Measurements from ENCODE around the gene CAMKV.
"Not testable (repeated sequence)": the region's sequence is repeated elsewhere in the genome, so short reads cannot be mapped to it uniquely, and the experiment has no call there.

The CAMKV gene

DNA sequence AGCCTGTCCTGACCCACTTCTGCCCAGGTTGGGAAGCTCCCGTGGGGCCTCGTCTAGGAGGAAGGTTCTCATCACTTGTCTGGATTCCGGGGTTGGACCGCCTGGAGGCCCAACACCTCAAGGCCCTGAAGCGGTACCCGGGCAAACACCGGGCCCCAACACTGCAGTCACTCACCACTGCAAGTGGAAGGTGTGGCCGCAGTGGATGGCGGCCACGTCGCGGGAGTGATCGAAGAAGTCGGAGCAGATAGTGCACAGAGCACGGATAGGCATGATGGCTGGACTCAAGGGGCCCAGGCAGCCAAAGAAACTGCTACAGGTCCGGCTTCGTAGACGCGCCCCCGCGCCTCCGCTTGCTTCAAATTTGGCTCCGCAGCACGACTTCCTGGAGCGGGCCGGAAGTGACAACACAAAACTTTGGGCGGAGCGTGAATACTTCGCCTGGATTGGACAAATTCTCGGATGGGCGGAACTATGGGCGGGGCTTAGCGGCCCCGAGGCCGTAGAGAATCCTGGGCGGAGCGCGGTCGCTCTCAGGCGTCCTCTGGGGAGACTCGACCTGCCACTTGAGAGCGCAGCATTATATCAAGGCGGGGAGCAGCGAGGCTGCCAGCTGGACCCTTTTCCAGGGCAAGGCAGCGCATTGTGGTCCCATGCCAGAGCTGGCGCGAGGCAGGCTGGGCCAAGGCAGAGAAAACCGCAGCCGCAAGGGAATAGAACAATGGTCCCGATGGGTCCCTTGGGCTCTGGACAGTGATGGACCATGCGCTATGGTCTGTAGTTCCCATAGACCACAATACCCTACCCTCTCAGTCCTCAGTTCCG lies 13.3 kb downstream of the CAMKV start, which contains the start of gene TRAIP:
TSS of gene TRAIP (minus strand) at position 384 of the 825 bp plus-strand sequence. CDS start at position 273, 111 bp downstream.
- in situ Hi-C loops (cut with MboI; ENCODE audit: low sequenced_read_pairs): no loop called here

DNA sequence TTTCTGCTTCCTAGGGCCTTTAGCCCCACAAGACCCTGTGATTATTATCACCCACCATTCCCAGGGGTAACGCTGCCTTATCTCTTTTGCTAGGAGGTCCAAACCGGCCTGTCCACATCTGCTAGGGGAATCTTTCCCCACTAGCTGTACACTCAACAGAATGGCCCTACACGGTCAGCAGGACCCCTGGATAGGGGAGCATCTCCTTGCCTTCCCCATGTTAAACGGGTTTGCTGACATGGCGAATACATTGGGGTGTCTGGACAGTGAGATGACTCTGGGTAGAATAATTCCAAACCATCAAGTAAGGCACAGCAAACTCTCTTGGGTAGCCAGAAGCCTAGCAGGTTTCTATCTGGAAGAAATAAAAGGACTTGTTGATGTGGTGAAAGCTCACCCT lies 14.0 kb downstream of the CAMKV start:
- in situ Hi-C loops (cut with MboI; ENCODE audit: low sequenced_read_pairs): no loop called here

DNA sequence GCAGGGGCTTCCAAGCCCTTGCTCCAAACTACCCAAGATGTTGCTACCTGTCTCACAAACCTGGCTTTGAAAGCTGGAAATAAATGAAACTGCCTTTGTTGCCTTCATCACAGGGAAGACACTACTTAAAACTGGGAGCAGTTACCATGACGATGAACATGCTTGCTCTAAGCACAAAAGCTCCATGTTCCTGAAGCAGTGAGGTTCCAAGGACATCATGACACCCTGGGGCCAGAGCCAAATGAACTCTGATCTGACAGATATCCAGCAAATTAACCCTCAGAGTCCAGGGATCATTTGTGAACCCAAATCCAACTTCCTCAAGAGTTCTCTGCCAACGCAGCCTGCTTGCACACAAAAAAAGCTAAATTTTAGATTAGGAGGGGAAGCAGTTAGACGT lies 24.0 kb downstream of the CAMKV start:
- in situ Hi-C loops (cut with MboI; ENCODE audit: low sequenced_read_pairs): no loop called here

DNA sequence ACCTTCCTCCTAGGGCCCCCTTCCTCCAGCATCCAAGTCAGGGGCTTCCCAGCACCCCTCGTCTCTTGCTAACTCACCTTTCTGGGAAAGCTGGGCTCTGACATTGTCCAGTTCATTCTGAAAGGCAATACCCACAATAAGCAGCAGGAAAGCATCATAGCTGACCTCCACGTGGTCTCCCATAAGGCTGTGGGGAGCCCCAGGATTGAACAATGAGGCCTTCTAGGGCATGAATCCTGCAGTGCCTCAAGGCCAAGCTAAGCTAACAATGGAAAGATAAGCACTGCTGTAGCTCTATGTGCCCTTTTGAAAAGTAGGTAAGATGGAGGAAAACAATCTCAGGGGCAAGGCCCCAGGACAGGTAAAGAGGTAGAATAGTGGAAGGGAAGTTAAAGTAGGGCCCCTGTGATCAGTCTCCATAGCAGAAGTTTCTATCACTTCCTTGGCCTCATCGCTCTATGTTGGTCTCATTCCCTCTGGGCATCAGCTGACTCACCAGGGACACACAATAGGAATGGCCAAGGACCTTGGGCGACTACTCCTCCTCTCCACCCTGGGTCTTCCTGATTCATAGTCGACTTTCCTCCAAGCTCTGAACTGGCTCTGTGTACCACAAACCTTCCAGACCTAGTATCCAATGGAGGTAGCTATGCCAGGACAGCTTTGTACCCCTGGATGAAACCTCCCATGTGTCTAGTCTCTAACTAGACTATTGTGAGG lies 25.1 kb downstream of the CAMKV start:
- in situ Hi-C loops (cut with MboI; ENCODE audit: low sequenced_read_pairs): no loop called here

DNA sequence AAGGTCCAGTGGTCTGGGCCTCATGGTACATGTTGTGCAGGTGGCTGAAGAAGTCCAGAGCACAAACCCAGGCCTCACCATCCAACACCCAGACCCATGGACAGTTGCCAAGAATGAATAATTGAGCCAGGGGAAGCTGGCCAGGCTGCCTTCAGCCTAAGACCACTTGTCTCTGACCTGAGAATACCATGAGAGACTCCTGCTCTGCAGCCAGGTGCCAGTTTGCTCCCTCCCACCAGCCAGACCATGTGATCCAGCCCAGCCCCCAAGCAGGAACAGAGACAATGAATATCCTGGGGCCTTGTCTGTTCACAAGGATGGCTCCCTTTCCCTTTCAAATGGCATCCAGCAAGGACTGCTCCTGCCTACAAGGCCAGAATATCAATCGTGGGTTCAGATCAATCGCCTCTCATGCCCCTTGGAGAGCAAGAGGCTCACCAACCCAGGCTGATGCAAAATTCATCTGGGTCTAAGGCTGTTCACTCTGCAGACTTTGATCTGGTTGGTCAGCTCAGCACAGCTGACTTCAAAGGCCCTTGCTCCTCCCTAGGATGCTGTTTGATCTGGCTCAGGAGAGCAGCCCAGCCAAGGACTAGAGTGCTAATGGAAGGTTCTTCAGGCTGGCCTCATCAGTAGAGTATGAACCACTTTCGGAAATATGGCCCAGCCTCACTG lies 26.7 kb downstream of the CAMKV start:
- in situ Hi-C loops (cut with MboI; ENCODE audit: low sequenced_read_pairs): no loop called here

DNA sequence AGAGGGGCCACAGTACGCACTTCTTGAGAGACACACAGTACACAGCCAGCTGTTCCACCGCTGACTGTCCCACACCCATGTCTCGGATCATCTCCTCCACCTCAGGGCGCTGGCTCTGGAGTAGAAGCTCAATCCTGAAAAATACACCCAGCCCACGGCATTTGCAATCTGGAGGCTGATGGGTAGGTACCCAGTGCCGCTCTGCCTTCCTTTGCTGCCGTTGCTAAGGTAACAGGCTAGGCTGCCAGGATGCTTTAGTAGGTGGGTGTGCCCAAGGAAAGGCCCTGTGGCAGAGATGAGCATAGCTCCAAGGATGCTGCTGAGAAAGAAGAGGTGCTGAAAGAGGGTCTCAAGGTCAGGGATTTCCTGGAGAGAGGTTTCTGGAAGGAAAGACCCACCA lies 27.9 kb downstream of the CAMKV start:
- in situ Hi-C loops (cut with MboI; ENCODE audit: low sequenced_read_pairs): no loop called here

DNA sequence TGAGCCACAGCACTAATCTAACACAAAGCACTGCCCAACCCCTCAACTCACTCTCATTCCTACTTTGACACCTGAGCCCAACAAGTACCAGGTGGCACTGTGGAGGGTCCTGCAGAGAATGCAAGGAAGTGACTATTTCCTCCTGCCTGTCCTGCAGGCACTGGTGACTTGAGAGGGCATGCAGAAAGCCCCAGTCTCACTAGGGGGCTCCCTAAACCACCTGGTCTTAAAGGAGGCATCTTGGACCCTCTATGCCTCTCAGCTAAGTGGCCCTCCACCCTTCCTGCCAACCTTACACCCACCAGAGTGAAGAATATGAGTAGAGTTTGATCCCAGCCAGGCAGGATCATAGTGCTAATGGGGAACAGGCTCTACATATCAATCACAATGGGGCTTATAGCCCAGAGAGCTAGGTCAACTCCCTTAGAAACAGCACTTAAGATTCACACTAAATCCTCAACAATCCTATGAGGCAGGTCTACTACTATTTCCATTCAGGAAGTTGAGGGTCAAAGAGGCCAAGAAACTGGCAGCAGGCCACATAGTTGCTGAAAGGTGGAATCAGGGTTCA lies 28.5 kb downstream of the CAMKV start:
- in situ Hi-C loops (cut with MboI; ENCODE audit: low sequenced_read_pairs): no loop called here

DNA sequence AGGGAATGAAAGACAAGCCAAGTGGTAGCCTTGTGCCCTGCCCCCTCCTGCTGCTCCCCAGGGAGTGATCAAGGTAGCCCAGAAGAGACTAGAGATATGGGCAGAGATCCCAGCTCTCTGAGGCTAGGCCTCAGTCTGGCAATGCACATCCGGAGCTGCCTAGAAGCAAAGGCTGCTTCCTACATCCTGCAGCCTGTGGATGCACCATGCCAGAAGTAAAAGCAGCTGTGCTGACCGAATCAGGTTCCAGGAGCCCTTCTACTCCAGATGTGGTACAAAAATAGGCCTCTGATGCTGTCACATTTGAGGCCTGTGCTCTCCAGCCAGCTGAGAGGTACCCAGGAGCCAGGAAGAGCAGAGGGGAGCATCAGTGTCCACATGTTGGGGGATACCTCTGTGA lies 29.3 kb downstream of the CAMKV start:
- in situ Hi-C loops (cut with MboI; ENCODE audit: low sequenced_read_pairs): no loop called here

DNA sequence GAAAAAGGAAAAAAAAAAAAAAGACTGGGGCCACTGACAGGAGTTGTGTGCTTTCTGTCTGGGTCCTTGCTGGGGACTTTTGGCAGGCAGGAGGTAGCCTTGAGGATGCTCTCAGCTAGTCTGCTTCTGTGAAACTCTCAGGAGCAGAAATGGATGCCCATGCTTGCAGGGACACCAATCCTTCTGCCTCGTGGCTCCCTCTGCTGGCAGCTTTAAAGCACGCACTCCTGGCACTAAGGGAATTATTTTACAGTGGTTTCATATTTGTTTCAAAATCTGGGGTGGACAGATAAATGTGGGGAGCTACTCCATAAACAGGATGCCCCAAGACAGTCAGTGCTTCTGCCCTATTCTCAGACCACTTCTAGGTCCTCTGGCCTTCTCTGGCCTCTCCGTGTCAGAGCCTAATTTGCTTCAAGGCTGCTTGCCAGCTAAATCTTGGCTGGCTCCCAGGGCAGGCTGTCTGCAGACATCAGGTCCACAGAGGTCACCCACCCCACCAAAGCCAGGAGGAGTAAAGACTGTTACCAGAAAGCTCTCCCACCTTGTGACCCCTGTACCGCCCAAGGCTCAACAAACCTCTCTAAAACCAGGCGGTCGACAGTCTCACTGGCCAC lies 30.4 kb downstream of the CAMKV start:
- in situ Hi-C loops (cut with MboI; ENCODE audit: low sequenced_read_pairs): no loop called here

DNA sequence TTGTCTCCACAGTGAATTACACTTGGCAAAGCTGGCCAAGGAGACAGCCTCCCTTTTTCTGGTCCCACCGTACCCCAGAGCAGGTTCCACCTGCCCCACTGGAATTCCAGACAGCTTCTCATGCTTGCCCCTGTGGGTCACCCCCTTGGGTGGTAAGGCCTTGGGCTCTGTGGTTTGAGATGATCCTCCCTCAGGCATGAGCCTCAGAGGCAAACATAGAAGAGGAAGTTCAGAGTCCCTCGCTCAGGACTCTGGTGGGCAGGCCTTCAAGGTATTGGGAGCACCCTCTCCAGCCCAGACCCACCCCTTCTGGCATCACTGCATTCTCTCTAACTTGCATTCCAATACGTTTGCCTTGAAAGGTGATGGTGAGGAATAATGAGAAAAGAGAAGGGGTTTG lies 38.4 kb downstream of the CAMKV start:
- in situ Hi-C loops (cut with MboI; ENCODE audit: low sequenced_read_pairs): no loop called here

DNA sequence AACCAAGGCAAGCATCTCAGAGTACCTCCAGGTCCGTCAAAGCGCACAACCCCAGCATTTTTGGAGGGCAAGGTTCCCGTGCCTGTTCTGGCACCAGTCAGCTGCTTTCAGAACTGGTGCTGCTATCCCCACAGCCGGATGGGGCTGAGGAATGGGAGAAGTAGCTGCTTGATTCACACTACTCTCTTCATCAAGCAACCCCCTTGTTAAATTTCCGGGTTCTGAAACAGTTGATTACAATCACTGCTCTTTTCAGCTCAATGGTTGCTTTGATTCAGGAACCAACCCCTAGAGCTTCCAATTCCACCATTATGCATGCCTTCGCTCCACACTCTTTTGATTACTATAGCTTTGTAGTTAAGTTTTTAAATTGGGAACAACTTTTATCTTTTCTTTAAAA lies 43.7 kb downstream of the CAMKV start:
- in situ Hi-C loops (cut with MboI; ENCODE audit: low sequenced_read_pairs): no loop called here

DNA sequence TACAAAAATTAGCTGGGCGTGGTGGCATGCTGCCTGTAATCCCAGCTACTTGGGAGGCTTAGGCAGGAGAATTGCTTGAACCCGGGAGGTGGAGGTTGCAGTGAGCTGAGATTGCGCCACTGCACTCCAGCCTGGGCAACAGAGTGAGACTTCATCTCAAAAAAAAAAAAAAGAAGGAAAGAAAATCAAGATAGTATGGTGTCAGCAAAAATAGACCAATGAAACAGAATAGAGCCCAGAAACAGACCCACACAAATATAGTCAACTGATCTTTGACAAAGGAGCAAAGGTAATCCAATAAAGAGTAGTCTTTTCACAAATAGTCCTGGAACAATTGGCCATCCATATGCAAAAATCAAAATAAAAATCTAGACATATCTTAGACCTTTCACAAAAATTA lies 46.6 kb downstream of the CAMKV start:
- in situ Hi-C loops (cut with MboI; ENCODE audit: low sequenced_read_pairs): not testable (repeated sequence)

DNA sequence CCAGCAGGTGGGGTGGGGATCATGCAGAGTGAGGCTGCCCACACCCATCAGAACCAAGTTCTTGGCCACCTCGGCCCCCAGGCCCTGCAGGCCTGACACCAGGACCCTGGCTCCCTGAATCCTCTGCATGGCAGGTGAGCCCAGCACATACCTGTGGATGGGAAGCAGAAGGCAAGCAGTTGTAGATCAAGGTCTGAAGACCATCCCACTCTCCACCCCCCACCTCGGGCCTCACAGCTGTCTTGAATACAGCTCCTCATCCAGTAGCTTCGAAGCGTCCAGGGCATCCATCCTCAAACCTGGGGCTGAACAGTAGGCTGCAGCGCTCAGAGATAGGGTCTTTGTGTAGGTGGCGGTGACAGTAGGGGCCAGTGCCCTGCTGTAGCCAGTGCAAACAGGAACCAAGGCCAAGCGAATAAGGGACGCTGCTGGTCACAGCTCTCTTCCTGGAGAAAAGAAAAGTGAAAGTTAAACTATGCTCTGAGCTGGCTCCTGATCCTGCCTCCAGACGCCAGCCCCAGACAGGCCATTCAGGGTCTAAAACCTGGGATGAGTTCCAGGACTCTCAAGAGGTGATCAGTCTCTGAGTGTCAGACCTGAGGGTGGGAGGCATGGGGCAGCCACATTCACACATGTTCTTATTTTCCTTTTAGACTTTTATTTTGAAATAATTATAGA lies 56.1 kb downstream of the CAMKV start, which contains the start of gene UBA7:
TSS of gene UBA7 (minus strand) at position 457 of the 678 bp plus-strand sequence. CDS start at position 291, 166 bp downstream.
- in situ Hi-C loops (cut with MboI; ENCODE audit: low sequenced_read_pairs): no loop called here

DNA sequence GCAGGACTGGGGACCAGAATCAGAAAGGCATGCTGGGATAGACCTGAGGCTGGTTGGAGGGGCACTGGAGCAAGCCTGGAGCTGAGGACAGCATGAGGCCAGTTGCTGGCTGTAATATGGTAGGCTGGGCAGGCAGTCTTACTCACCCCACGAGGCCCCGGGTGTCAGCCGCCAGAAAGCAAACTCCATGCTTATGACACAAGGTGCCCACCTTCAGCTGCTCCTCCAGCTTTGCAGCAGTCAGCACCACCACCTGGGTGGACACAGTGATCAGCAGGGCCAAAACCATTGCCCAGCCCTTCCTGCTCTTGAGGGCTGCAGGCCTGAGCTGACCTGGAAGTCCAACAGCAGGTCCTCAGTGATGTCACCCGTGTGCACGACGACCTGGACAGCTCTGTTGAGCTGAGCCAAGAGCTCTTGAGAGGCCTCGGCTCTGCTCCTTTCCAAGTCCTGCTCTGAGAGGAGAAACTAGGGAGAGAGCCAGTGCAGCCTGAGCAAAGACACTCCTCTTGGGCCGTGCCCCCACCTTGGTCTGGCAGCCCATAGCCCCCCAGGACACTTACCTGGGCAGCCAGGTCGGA lies 56.7 kb downstream of the CAMKV start:
- in situ Hi-C loops (cut with MboI; ENCODE audit: low sequenced_read_pairs): no loop called here
